ENCODE data around the gene USP21.

Gene USP21

DNA sequence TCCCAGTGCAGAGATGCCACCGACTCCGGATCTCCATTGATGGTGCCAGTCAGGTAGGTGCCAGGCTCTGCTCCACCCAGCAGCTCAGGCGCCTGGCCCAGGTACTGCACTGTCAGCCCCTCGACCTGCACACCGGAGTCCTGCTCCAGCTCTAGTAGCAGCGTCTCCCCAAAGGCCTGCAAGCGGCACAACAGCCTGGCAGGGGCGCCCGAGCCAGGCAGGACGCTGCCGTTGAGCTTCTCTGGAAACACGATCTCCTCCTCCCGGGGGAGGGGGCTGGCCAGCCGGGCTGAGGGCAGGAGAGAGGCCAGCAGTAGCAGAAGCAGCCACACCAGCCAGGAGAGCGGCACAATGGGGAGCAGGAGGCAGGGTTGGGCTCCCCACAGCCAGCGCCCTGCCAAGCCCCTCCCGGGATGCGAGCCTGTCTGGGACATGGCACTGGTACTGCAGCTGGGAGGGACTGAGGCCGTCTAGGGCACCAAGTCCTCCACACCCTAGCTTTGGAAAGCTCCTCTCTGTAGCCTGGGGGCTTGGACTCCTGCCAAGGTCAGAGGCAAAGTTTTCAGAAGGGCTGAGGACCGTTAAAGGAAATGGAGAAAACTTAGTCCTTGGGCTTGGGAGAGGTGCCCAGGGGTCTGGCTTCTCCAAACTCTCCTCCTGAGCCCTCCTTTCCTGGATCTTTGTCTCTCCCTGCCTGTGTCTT lies 39.0 kb downstream of the USP21 start:
- H3K79me1 ChIP-seq (replicated peaks; ENCODE audit: low read length, poor library complexity, severe bottlenecking), result peaks cover 3% of the 10 kb centered on the region
- H3K4ac ChIP-seq (ENCODE audit: low read depth in 1 of 2, low read length in 2 of 2), result peak overlapping the region; percentile 52 to 69
- no peak overlapping the region for H3K27ac ChIP-seq (ENCODE audit: low read length, poor library complexity, severe bottlenecking)
- peak overlapping the region in 1 of 2 experiments; percentile 80 for H2BK12ac ChIP-seq (ENCODE audit: low read length in 2 of 2)
- peaks cover 2 to 27% of the 10 kb centered on the region in 2 experiments for H3K36me3 ChIP-seq (ENCODE audit: control insufficient read depth in 1 of 2, insufficient read depth in 2 of 2, low read depth in 1 of 2, low read length in 2 of 2)
- no peak overlapping the region for H2BK120ac ChIP-seq (ENCODE audit: low read depth, low read length)
- peak overlapping the region; percentile 87 for H2BK15ac ChIP-seq (ENCODE audit: low read depth, poor library complexity, severe bottlenecking)
- WGBS, result 45% methylated on average over 19 of the region's 20 CpGs
- peak overlapping the region; percentile 47 to 80 for H3K18ac ChIP-seq (ENCODE audit: low read depth in 1 of 2, low read length in 2 of 2)
- H3K14ac ChIP-seq (ENCODE audit: low read length in 2 of 2), result peak overlapping the region in 1 of 2 experiments; percentile 72
- no peaks in the 10 kb centered on the region for H3K27me3 ChIP-seq (ENCODE audit: control insufficient read depth in 1 of 2, insufficient read depth in 1 of 2, low read length in 2 of 2)
- H3K4me1 ChIP-seq (ENCODE audit: control insufficient read depth, insufficient read depth, low read depth, low read length), result peaks cover 12% of the 10 kb centered on the region
- peak overlapping the region; percentile 52 for H4K8ac ChIP-seq (ENCODE audit: low read length)
- no peak overlapping the region for H3K23ac ChIP-seq (ENCODE audit: low read length in 2 of 2)
- H2BK5ac ChIP-seq (ENCODE audit: low read depth, low read length, poor library complexity, severe bottlenecking), result no peak overlapping the region
- peak overlapping the region; percentile 36 for H3K4me2 ChIP-seq (ENCODE audit: low read length, poor library complexity, severe bottlenecking)
- DNase-seq, result no peak
- H3K9ac ChIP-seq (ENCODE audit: low read length), result peak overlapping the region; percentile 83
- no peak overlapping the region for H2AK5ac ChIP-seq (ENCODE audit: low read length, severe bottlenecking)
- H3K9me3 ChIP-seq (ENCODE audit: control insufficient read depth, low read length), result no peaks in the 10 kb centered on the region
- peak overlapping the region in 1 of 2 experiments; percentile 84 for H3K4me3 ChIP-seq (ENCODE audit: insufficient read depth in 1 of 2, low read depth in 1 of 2, low read length in 2 of 2)
- H4K91ac ChIP-seq (ENCODE audit: low read length), result no peak overlapping the region
- H2AFZ ChIP-seq (ENCODE audit: low read depth, low read length), result peak overlapping the region; percentile 33

DNA sequence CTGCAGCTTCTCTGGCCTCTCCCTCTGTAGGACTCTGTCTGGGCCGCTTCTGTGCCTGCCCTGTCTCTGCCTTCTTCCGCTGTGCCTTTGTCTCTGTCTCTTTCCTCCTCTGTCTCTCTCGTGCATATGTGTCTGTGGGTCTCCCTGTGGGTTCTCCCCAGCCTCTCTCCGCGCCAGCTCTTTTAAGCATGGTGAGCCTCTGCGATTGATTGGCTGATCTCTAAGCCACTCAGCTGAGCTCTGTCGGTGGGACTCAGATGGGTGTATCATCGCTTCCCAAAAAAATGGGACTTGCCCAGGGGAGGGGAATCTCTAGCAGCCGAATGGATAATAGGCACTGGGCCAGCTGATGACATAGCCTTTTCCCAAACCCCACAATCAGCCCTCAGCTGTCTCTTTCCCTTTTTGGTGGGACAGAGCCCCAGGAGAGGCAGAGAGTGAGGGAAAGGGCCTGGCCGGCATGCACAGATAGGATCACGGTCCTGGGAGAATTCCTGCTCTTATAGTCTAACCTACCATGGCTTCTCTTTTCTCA lies 39.7 kb downstream of the USP21 start, which contains the start of gene ADAMTS4:
TSS of gene ADAMTS4 (minus strand) at position 158 of the 535 bp plus-strand sequence. CDS start 427 bp downstream, outside the sequence.
- Histone ChIP-seq H2BK120ac (ENCODE audit: low read depth, low read length) (no peak within 1 kb of the TSS), H3K9me3 (ENCODE audit: control insufficient read depth, low read length) (no peaks in the 10 kb centered on the region), H2BK12ac (ENCODE audit: low read length in 2 of 2) (peak within 1 kb of the TSS; percentile 23 to 80), H3K27me3 (ENCODE audit: control insufficient read depth in 1 of 2, insufficient read depth in 1 of 2, low read length in 2 of 2) (no peaks in the 10 kb centered on the region), H4K91ac (ENCODE audit: low read length) (no peak within 1 kb of the TSS), H2AFZ (ENCODE audit: low read depth, low read length) (peak within 1 kb of the TSS; percentile 33), H2BK15ac (ENCODE audit: low read depth, poor library complexity, severe bottlenecking) (peak within 1 kb of the TSS; percentile 87), H2AK5ac (ENCODE audit: low read length, severe bottlenecking) (no peak within 1 kb of the TSS), H3K14ac (ENCODE audit: low read length in 2 of 2) (peak within 1 kb of the TSS in 1 of 2 experiments; percentile 72), H3K18ac (ENCODE audit: low read depth in 1 of 2, low read length in 2 of 2) (peak within 1 kb of the TSS; percentile 47 to 80), H3K79me1 (replicated peaks; ENCODE audit: low read length, poor library complexity, severe bottlenecking) (peaks cover 7% of the 10 kb centered on the region), H2BK5ac (ENCODE audit: low read depth, low read length, poor library complexity, severe bottlenecking) (no peak within 1 kb of the TSS), H3K4me2 (ENCODE audit: low read length, poor library complexity, severe bottlenecking) (peak within 1 kb of the TSS; percentile 36), H3K27ac (ENCODE audit: low read length, poor library complexity, severe bottlenecking) (no peak within 1 kb of the TSS), H3K4ac (ENCODE audit: low read depth in 1 of 2, low read length in 2 of 2) (peak within 1 kb of the TSS; percentile 52 to 69), H3K4me3 (ENCODE audit: insufficient read depth in 1 of 2, low read depth in 1 of 2, low read length in 2 of 2) (peak within 1 kb of the TSS in 1 of 2 experiments; percentile 84), H4K8ac (ENCODE audit: low read length) (peak within 1 kb of the TSS; percentile 64), H3K23ac (ENCODE audit: low read length in 2 of 2) (no peak within 1 kb of the TSS), H3K9ac (ENCODE audit: low read length) (peak within 1 kb of the TSS; percentile 83), H3K36me3 (ENCODE audit: control insufficient read depth in 1 of 2, insufficient read depth in 2 of 2, low read depth in 1 of 2, low read length in 2 of 2) (peaks cover 4 to 28% of the 10 kb centered on the region in 2 experiments), H3K4me1 (ENCODE audit: control insufficient read depth, insufficient read depth, low read depth, low read length) (peaks cover 14% of the 10 kb centered on the region)
- WGBS, result 78% methylated on average over 9 of the region's 11 CpGs
- no peak for DNase-seq

DNA sequence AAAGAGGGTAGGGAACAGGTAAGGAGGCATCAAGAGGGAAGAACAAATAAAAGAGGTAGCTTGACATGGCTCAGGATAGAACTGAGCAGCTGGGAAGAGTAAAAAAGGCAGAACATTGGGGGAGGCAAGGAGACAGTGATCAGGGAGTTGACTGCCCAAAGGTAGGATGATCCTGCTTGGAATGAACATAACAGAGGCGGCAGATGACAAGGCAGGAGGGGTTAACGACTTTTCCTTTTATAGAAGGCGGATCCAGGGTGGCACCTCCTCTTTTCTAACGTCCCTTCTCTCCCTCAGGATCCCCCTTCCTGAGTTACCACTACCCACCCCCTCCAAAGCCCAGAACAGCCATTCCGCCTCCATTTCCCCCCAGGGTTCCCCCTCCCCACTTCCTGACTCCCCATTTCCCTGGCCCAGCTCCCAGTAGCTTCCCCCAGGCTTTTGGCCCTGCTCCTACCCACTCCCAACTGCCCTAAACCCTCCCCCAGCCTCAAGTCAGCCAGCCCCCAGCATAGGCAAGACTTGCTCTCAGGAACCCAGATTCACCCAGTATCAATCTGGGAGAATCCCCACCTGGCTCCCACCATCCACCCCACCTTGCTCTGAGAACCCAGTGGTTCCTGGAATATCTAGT lies 40.3 kb downstream of the USP21 start:
- no peak overlapping the region for H2BK12ac ChIP-seq (ENCODE audit: low read length in 2 of 2)
- peak overlapping the region; percentile 95 for H3K9ac ChIP-seq (ENCODE audit: low read length)
- H3K4me2 ChIP-seq (ENCODE audit: low read length, poor library complexity, severe bottlenecking), result no peak overlapping the region
- no peak overlapping the region for H3K23ac ChIP-seq (ENCODE audit: low read length in 2 of 2)
- no peak overlapping the region for H3K27ac ChIP-seq (ENCODE audit: low read length, poor library complexity, severe bottlenecking)
- no peak overlapping the region for H3K4ac ChIP-seq (ENCODE audit: low read depth in 1 of 2, low read length in 2 of 2)
- H3K4me3 ChIP-seq (ENCODE audit: insufficient read depth in 1 of 2, low read depth in 1 of 2, low read length in 2 of 2), result peak overlapping the region in 1 of 2 experiments; percentile 84
- no peak overlapping the region for H3K14ac ChIP-seq (ENCODE audit: low read length in 2 of 2)
- no peak overlapping the region for H4K91ac ChIP-seq (ENCODE audit: low read length)
- no peak for DNase-seq
- no peak overlapping the region for H2BK15ac ChIP-seq (ENCODE audit: low read depth, poor library complexity, severe bottlenecking)
- WGBS, result 74% methylated on average over 5 of the region's 5 CpGs
- no peak overlapping the region for H3K18ac ChIP-seq (ENCODE audit: low read depth in 1 of 2, low read length in 2 of 2)
- no peak overlapping the region for H2BK120ac ChIP-seq (ENCODE audit: low read depth, low read length)
- peaks cover 4 to 28% of the 10 kb centered on the region in 2 experiments for H3K36me3 ChIP-seq (ENCODE audit: control insufficient read depth in 1 of 2, insufficient read depth in 2 of 2, low read depth in 1 of 2, low read length in 2 of 2)
- no peaks in the 10 kb centered on the region for H3K27me3 ChIP-seq (ENCODE audit: control insufficient read depth in 1 of 2, insufficient read depth in 1 of 2, low read length in 2 of 2)
- H2AK5ac ChIP-seq (ENCODE audit: low read length, severe bottlenecking), result no peak overlapping the region
- H2AFZ ChIP-seq (ENCODE audit: low read depth, low read length), result no peak overlapping the region
- no peaks in the 10 kb centered on the region for H3K9me3 ChIP-seq (ENCODE audit: control insufficient read depth, low read length)
- peaks cover 7% of the 10 kb centered on the region for H3K79me1 ChIP-seq (replicated peaks; ENCODE audit: low read length, poor library complexity, severe bottlenecking)
- H2BK5ac ChIP-seq (ENCODE audit: low read depth, low read length, poor library complexity, severe bottlenecking), result no peak overlapping the region
- H4K8ac ChIP-seq (ENCODE audit: low read length), result no peak overlapping the region
- H3K4me1 ChIP-seq (ENCODE audit: control insufficient read depth, insufficient read depth, low read depth, low read length), result peaks cover 14% of the 10 kb centered on the region

Measured in mesenchymal stem cell (in vitro differentiated cells and primary cell).